Measurements from ENCODE around the gene AKIRIN2. TPM values are rescaled to one million over a fixed set of nuclear protein-coding genes. Genes with fewer than 3 reads are reported as not detected.

AKIRIN2 gene
- total and polyA plus RNA-seq, 2 of the 13 experiments (the other 11 are each of a cell fraction or from before 2014, with no cell fraction given): 15.6 to 23.4 TPM

DNA sequence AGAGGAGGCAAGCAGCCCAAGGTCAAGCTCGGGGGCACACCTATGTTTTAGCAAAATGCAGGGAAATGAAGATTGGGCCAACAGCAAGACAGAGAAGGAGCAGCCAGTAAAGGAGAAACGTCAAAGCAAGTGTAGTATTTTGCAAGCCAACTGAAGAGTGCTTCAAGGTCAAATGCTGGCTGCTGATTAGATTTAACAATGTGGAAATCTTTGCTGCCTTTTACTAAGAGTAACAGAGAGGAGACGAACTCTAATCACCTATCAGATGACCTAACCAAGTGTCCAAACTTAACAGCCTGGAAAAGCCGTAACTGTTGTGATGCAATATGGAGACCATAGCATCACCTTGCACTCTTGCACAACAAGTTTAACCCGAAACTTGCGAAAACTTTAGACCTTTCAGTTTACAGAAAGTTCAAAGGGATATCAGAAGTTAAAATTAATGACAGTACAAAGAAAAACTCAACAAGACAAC is 30.4 kb downstream of the AKIRIN2 start (continued):
- no peak for TF ChIP-seq AGO2 (optimal IDR thresholded peaks at IDR 0.05; ENCODE audit: low read depth, low read length)
- TF ChIP-seq, protein P1, sequence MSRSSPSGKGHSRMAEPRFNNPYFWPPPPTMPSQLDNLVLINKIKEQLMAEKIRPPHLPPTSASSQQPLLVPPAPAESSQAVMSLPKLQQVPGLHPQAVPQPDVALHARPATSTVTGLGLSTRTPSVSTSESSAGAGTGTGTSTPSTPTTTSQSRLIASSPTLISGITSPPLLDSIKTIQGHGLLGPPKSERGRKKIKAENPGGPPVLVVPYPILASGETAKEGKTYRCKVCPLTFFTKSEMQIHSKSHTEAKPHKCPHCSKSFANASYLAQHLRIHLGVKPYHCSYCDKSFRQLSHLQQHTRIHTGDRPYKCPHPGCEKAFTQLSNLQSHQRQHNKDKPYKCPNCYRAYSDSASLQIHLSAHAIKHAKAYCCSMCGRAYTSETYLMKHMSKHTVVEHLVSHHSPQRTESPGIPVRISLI (CRISPR knock-in tag; IDR thresholded peaks at IDR 0.05; ENCODE audit: borderline replicate concordance): peak; percentile 67; the same call in 1 of the 2 replicates
- TF ChIP-seq ZNF296 (CRISPR knock-in tag; conservative IDR thresholded peaks at IDR 0.05): no peak
- 0 out of 2 replicates have a peak, but pooled peaks have one; percentile 4 for TF ChIP-seq ZNF367 (CRISPR knock-in tag; IDR thresholded peaks at IDR 0.05; ENCODE audit: borderline replicate concordance)
- TF ChIP-seq, protein P2, sequence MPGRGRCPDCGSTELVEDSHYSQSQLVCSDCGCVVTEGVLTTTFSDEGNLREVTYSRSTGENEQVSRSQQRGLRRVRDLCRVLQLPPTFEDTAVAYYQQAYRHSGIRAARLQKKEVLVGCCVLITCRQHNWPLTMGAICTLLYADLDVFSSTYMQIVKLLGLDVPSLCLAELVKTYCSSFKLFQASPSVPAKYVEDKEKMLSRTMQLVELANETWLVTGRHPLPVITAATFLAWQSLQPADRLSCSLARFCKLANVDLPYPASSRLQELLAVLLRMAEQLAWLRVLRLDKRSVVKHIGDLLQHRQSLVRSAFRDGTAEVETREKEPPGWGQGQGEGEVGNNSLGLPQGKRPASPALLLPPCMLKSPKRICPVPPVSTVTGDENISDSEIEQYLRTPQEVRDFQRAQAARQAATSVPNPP (CRISPR knock-in tag; IDR thresholded peaks at IDR 0.05): peak; percentile 94
- TF ChIP-seq BCL3 (CRISPR knock-in tag; IDR thresholded peaks at IDR 0.05): no peak
- TF ChIP-seq DRAP1 (CRISPR knock-in tag; IDR thresholded peaks at IDR 0.05): peak; percentile 64; the same call in 1 of the 2 replicates
- TF ChIP-seq RXRA (CRISPR knock-in tag; IDR thresholded peaks at IDR 0.05): peak; percentile 89; the same call in 1 of the 2 replicates
- 0 out of 2 replicates have a peak, but pooled peaks have one; percentile 52 for TF ChIP-seq KLF11 (CRISPR knock-in tag; IDR thresholded peaks at IDR 0.05)
- no peak for TF ChIP-seq ZNF672 (CRISPR knock-in tag; IDR thresholded peaks at IDR 0.05)
